GM12873 (cell line): Measurements from ENCODE around the gene CTCF.
A peak's percentile ranks its signal among the peaks of the same experiment; 100 is the strongest.

Source experiments
- CTCF ChIP-seq: IDR thresholded peaks from 2 replicates; pipeline ENCODE4 v1.5.1; 2012; ENCODE audit warnings: low read depth, mild to moderate bottlenecking, moderate library complexity, low read length, control low read depth; ENCODE audit not compliant: insufficient read depth; ENCODE audit errors: missing control alignments

CTCF gene

DNA sequence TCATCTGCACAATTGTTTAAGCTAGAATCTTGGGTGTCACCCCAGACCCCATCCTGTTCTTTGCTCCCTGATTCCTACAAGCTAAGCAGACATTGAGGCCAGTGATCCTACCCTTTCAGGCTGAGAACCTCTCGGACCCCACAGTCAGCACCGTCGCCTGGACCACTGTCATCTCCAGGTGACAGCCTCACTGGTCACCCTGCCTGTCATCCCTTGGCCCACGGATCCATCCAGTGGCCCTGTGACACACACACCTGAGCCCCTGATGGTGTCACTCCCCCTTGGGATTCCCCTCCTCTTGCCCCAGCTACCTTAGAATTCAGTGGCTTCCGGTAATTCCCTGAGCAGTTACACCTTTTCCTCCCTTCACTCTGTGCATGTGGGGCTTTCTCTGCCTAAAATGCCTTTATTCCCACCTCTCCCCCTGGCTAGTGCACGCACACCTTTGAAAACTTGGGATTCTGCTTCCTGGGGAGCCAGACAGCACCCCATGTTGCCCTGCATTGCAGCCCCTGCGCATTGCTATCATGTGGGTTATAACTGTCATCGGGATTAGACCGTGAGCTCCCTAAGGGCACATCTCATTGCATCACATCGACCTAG lies 107.3 kb downstream of the CTCF start:
- no peak for TF ChIP-seq CTCF

DNA sequence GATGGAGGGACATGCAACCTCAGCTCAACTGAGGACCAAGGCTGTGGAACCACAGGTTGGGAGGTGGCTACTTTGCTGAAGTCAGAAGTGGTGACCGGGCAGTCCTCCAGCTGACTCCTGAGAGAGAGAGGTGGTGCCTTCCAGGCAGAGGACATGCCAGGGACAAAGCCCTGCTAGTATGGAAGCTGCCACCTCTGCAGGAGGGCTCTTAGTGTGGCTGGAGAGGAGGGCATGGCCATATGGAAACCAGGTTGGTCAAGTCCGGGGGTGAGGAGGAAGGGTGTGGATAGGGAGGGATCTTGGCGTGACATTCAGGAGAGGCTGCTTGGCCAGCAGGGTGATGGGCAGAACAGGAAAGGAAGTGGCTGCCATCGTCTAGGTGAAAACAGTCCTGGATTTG lies 110.0 kb downstream of the CTCF start:
- TF ChIP-seq CTCF: no peak

DNA sequence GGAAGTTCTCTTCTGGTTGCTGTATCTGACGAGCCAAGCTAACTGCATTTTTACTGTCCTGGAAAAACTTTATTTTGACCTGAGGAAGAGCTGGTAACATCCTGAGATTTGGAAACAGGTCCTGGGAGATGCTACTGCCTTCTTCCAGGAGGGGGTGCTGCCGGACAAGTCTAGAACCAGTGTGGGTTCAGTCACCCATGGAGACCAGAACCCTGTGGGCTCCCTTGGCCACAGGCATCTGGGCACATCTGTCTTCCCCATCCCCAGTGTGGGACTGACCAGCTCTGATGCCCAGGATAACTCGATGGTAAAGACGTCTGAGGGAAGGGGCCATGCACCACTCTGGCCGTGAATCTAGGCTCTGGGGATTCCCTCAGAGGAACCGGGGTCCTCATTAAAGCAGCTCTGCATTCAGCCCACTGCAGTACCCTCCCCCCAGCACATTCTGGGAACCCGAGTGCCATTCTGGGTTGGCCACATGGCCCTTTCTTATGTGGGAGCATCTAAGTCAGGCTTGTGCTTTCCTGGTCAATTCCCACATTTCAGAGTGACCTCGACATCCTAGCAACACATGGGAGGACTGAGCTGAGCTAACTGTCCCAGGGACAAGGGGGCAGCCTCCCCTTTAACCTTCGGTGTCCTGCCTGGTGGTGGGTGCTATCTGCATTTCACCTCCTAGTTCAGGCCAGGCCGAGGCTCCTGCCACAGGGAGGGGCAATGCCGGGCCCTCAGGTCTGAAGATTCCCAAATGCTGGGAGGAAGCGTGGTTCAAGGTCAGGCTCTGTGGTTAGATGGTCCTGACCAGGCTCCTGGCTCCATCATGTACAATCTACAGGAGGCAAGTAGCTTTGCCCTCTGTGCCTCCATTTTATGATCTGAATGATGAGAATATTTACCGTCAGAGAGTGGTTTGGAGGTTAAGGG lies 110.7 kb downstream of the CTCF start:
- TF ChIP-seq CTCF: peak; percentile 93

- no peak for TF ChIP-seq CTCF
These were observed 111.6 kb downstream of the CTCF start for GRCh38 chr16:67673712-67674580.

DNA sequence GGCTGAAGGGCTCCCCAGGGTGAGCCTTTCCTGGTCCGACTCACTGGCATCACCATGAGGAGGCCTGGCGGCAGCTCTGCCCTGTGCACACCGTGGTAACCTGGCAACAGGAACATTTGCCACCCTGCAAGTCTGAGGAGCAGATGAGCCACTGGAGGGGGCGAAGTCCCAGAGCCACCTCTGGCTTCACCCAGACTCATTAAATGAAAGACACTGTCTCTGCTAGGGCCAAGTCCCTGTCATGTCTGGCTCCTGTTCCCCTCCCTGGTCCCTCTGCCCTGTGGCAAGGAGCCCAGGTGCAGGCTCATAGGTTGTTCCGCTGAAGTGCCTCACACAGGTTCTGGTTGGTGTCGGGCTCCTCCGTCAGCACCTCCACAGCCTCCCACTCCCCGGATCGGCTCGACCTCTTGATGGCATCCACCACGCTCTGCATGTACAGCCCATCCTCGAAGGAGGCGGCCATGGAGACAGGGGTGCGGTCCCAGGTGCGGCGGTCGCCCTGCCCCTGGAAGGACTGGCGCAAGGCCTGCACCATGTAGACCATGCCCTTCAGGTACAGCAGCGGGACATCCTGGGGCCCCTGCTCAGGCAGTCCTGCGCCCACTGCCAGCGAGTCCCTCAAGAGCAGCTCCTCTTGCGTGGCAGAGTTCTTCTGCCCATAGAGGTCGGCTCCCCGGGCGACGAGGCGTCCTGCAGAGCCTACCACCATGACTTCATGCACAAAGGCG lies 112.7 kb downstream of the CTCF start:
- no peak for TF ChIP-seq CTCF

DNA sequence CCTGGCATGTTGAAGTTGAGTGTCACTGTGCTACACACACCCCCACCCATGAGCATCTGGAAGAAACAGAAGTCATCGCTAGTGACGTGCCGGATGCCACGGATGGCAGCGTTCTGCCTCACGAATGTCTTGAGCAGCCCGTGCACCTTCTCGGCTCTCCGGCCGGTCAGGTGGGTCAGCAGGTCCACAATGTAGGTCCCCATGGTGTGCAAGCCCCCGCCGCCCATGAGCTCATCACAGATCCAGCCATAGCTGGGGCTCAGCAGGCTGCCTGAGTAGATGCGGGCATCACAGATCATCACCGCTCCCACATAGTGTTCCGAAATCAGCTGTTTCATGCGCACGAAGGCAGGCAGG lies 113.2 kb downstream of the CTCF start:
- no peak for TF ChIP-seq CTCF
